Naive thymus-derived CD8-positive, alpha-beta T cell (primary cell): Measurements from ENCODE around the gene HEYL. TPM values are rescaled to one million over a fixed set of nuclear protein-coding genes. Genes with fewer than 3 reads are reported as not detected.

Source experiments
- ATAC-seq, 2 donors: fragments of 150-1000 bp; cut with Tn5 transposase in 1 of 2; sonication (Bioruptor Pico), chemical (Tn5 transposase) in 1 of 2; 1 replicate in 1 of 2; 2 replicates in 1 of 2; pipeline ENCODE4 v1.10.0; 2021; ENCODE audit warnings: mild to moderate bottlenecking in 2 of 2, moderate library complexity in 2 of 2
- POLR2A ChIA-PET: fragments of 350-600 bp; sonication (Branson Sonifier 250); formaldehyde crosslinking; loops from one replicate; lab custom pipeline; 2021; ENCODE audit warnings: antibody characterized with exemption; lab: Charles Lee
- DNase-seq, 10 donors: peaks; one replicate each; pipeline versions ENCODE4 v3.0.0 to v3.0.0-alpha.2; 2020 to 2022
- H3K27ac Mint-ChIP-seq, 10 donors: one replicate each; pipeline ENCODE4 v1.8.0; 2020 to 2022; ENCODE audit warnings: mild to moderate bottlenecking in 10 of 10, mixed read lengths in 10 of 10, moderate library complexity in 4 of 10, inconsistent platforms in 1 of 10
- H3K27me3 Mint-ChIP-seq, 5 donors: one replicate each; pipeline ENCODE4 v1.8.0; 2021 to 2022; ENCODE audit warnings: mixed read lengths in 5 of 5
- H3K36me3 Mint-ChIP-seq, 3 donors: one replicate each; pipeline ENCODE4 v1.8.0; 2020 to 2022; ENCODE audit warnings: mixed read lengths in 3 of 3, mild to moderate bottlenecking in 2 of 3, inconsistent platforms in 1 of 3
- H3K4me1 Mint-ChIP-seq, 4 donors: one replicate each; pipeline ENCODE4 v1.8.0; 2021 to 2022; ENCODE audit warnings: mixed read lengths in 4 of 4
- H3K4me3 Mint-ChIP-seq, 10 donors: one replicate each; pipeline ENCODE4 v1.8.0; 2020 to 2022; ENCODE audit warnings: mild to moderate bottlenecking in 10 of 10, mixed read lengths in 10 of 10, moderate library complexity in 6 of 10, inconsistent platforms in 1 of 10
- H3K9me3 Mint-ChIP-seq, 9 donors: one replicate each; pipeline ENCODE4 v1.8.0; 2020 to 2022; ENCODE audit warnings: mixed read lengths in 9 of 9, mild to moderate bottlenecking in 3 of 9, inconsistent platforms in 1 of 9, moderate library complexity in 1 of 9
- polyA plus RNA-seq, 3 donors: library from polyadenylated mRNA; unstranded; fragments of 300-500 nt; fragmentation: Illumina TruSeq; gene quantifications; one replicate each; pipeline ENCODE4 v1.2.3, GENCODE V29; 2021
- total RNA-seq, 8 experiments: library from RNA in 2 of 8; stranded (reverse) in 2 of 8; gene quantifications; one replicate each; pipeline ENCODE4 v1.2.3 and lab custom pipeline; 2021 to 2026

HEYL gene
- total and polyA plus RNA-seq, 5 experiments from 2014 or later = 0.11 to 0.30 TPM; not detected in 3

DNA sequence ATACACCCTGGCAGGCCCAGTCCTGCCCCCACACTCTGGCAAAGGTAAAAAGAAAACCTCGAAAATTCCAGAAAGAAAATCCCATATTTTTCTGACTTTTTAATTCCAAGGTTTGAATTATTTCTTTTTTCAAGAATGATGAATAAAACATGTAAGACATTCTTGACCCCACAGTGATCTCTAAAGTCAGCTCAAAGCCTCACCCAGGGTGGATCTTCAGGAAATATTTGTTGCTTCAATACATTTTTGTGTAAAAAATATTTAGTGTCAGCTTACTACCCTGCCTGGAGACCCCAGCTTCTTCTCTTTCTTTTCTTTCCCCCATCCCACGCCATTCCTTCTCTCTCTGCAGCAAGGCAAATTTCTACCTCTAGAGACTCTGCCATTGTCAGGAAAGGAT lies 39.4 kb upstream of the HEYL start:
- ATAC-seq (no peak), DNase-seq (no peak)
- Mint-ChIP-seq H3K36me3 (peaks cover 0 to 6% (median 0%) of the 10 kb centered on the region in 3 donors), H3K9me3 (peaks cover 0 to 2% (median 0%) of the 10 kb centered on the region in 9 donors), H3K4me1 (peaks cover 6 to 27% (median 24%) of the 10 kb centered on the region in 4 donors), H3K27me3 (peaks cover 0 to 8% (median 0%) of the 10 kb centered on the region in 5 donors), H3K4me3 (no peak overlapping the region), H3K27ac (peak overlapping the region in 3 of 10 donors; percentile 16 to 84 (median 49))
- POLR2A ChIA-PET = interaction anchor here (4.5 kb wide), 1 partner anchor 13 kb away, joined by 44 read pairs; the partner anchor contains the start of gene HPCAL4

DNA sequence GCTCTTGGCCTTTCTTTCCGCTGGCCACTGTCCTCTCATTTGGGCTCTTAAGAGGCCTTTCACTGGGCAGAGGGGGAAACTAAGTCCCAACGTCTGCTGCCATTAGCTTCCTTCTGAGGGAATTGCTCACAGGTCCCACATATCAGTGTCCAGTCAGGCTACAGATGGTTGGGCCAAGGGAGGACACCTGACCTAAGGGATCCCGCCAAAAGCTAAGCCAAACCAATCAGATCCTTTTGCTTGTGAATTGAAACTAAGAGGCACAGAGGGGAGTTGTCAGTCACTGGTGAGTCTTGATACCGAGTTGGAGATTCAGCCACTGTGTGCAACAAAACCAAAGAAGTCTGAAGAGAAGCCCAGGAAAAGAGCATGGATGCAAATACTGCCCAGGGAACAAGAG lies 38.2 kb upstream of the HEYL start:
- Mint-ChIP-seq H3K4me3 (no peak overlapping the region), H3K27me3 (peaks cover 0 to 10% (median 4%) of the 10 kb centered on the region in 5 donors), H3K36me3 (peaks cover 0 to 6% (median 0%) of the 10 kb centered on the region in 3 donors), H3K9me3 (no peaks in the 10 kb centered on the region), H3K4me1 (peaks cover 3 to 27% (median 18%) of the 10 kb centered on the region in 4 donors), H3K27ac (peak overlapping the region in 2 of 10 donors; percentile 42 to 43)
- ATAC-seq (no peak), DNase-seq (no peak)
- POLR2A ChIA-PET = interaction anchor here (1.2 kb wide), 1 partner anchor 14 kb away, joined by 3 read pairs; the partner anchor contains the start of gene HPCAL4

DNA sequence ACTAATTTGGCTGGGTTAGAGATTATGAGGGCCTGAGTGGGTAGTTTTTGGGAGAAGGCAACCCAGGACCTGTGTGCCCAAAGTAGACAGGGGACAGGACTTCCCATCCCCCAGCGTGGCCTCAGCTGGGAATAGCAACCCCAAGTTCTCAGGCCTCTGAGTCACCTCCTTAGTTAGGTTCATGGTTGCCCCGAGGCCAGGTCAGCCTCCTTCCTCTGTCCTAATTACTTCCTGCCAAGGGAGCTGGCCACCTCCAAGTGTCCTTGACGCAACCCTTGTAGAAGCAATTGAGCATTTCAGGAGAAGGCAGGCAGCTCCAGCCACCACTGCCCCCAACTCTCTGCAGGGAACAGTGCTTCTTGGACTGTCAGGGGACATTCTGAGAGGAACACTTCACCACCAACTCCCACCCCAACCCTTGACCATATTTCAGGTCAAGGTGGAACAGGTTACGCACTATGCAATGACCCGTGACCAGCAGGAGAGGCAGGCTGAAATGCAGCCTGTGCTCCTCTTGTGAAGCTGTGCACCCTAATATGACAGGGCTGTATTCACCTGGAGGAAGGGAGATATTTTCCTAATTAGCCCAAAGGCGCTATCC lies 37.6 kb upstream of the HEYL start:
- H3K4me3 Mint-ChIP-seq = no peak overlapping the region
- no peaks in the 10 kb centered on the region for H3K9me3 Mint-ChIP-seq
- H3K27me3 Mint-ChIP-seq = peaks cover 0 to 9% (median 4%) of the 10 kb centered on the region in 5 donors
- peaks cover 0 to 6% (median 0%) of the 10 kb centered on the region in 3 donors for H3K36me3 Mint-ChIP-seq
- DNase-seq (no peak), ATAC-seq (no peak)
- peak overlapping the region in 3 of 10 donors; percentile 28 to 68 (median 51) for H3K27ac Mint-ChIP-seq
- POLR2A ChIA-PET = interaction anchor here (1.2 kb wide), 1 partner anchor 15 kb away, joined by 3 read pairs; the partner anchor contains the start of gene HPCAL4
- H3K4me1 Mint-ChIP-seq = peaks cover 3 to 25% (median 16%) of the 10 kb centered on the region in 4 donors

DNA sequence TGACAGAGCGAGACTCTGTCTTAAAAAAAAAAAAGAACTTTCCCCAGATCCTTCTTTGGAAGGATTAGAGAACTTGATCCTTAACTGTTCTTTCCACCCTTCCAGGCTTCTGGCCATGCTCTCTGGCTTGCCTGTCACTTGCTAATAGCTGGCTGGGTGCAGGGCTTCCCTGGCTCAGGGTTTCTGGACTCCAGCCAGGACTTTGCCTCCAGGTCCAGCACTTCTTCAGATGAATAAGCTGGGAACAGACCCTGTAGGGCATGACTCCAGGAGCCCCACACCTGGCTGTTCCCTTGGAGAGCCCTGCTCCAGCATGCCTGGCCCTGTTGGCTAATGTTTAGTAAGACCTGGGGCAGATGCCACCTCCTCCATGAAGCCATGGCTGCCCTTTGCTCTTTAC lies 35.8 kb upstream of the HEYL start:
- H3K27ac Mint-ChIP-seq = no peak overlapping the region
- peaks cover 6 to 19% (median 12%) of the 10 kb centered on the region in 5 donors for H3K27me3 Mint-ChIP-seq
- H3K4me1 Mint-ChIP-seq = peaks cover 0 to 20% (median 7%) of the 10 kb centered on the region in 4 donors
- POLR2A ChIA-PET = interaction anchor here (0.6 kb wide), 1 partner anchor 205 kb away, joined by 3 read pairs; no protein-coding TSS in a partner anchor
- H3K4me3 Mint-ChIP-seq = no peak overlapping the region
- no peak for ATAC-seq
- H3K9me3 Mint-ChIP-seq = no peaks in the 10 kb centered on the region
- peaks cover 0 to 6% (median 0%) of the 10 kb centered on the region in 3 donors for H3K36me3 Mint-ChIP-seq
- DNase-seq = no peak

DNA sequence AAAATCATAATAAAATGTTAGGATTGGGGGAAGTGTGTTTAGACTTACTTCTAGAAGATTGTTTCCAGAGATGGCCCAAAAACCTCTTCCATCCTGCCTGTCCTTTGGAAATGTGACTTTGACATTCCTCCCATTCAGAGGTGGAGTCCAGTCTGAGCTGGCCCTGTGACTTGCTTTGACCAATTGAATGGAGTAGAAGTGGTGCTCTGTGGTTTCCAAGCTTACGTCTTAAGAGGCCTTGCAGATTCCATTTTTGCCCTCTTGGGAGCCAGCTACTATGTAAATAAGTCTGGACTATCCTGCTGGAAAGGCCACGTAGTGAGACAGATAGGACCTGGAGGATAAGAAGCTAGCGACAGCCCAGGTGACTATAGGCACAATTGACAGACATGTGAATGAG lies 33.8 kb upstream of the HEYL start:
- POLR2A ChIA-PET = interaction anchor here (1.2 to 6.3 kb wide), 4 partner anchors 8 to 65 kb away, joined by 3 to 37 read pairs (median 18); partner anchors contain the start of genes HPCAL4 and PPIE
- H3K4me1 Mint-ChIP-seq = peaks cover 0 to 16% (median 5%) of the 10 kb centered on the region in 4 donors
- no peak for DNase-seq
- H3K9me3 Mint-ChIP-seq = no peaks in the 10 kb centered on the region
- no peaks in the 10 kb centered on the region for H3K36me3 Mint-ChIP-seq
- ATAC-seq = no peak
- peaks cover 14 to 38% (median 29%) of the 10 kb centered on the region in 5 donors for H3K27me3 Mint-ChIP-seq
- no peak overlapping the region for H3K27ac Mint-ChIP-seq
- H3K4me3 Mint-ChIP-seq = peak overlapping the region in 2 of 10 donors; percentile 77 to 79

DNA sequence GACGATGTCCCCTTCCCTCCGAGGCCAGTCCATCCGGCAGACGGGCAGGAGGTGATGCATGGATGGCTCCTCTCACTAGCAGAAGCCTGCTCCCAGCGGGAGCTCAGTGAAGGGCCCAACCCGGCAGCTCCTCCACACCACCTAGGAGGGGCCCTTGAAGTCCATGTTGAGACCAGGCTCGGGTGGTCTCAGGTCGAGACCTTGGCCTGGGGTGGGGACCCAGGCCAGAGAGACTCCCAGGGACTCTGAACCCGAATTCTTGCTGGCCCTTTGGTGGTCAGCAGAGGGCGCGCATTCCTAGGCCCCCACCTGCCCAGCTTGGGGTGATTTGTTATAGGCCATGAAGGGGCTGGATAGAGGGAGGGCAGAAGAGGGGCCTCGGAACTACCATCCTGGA lies 33.1 kb upstream of the HEYL start:
- ATAC-seq = peak; percentile 33 to 37
- Mint-ChIP-seq H3K36me3 (peaks cover 0 to 2% (median 0%) of the 10 kb centered on the region in 3 donors), H3K4me3 (peak overlapping the region in 9 of 10 donors; percentile 53 to 79 (median 71)), H3K9me3 (no peaks in the 10 kb centered on the region), H3K27ac (peak overlapping the region in 2 of 10 donors; percentile 11 to 43), H3K4me1 (peaks cover 0 to 16% (median 5%) of the 10 kb centered on the region in 4 donors), H3K27me3 (peaks cover 16 to 44% (median 32%) of the 10 kb centered on the region in 5 donors)
- POLR2A ChIA-PET = interaction anchor here (0.6 to 6.3 kb wide), 6 partner anchors 8 to 119 kb away, joined by 3 to 37 read pairs (median 7); partner anchors contain the start of genes HPCAL4 and PPIE
- peak in 7 of 10 donors; percentile 14 to 71 (median 31) for DNase-seq

DNA sequence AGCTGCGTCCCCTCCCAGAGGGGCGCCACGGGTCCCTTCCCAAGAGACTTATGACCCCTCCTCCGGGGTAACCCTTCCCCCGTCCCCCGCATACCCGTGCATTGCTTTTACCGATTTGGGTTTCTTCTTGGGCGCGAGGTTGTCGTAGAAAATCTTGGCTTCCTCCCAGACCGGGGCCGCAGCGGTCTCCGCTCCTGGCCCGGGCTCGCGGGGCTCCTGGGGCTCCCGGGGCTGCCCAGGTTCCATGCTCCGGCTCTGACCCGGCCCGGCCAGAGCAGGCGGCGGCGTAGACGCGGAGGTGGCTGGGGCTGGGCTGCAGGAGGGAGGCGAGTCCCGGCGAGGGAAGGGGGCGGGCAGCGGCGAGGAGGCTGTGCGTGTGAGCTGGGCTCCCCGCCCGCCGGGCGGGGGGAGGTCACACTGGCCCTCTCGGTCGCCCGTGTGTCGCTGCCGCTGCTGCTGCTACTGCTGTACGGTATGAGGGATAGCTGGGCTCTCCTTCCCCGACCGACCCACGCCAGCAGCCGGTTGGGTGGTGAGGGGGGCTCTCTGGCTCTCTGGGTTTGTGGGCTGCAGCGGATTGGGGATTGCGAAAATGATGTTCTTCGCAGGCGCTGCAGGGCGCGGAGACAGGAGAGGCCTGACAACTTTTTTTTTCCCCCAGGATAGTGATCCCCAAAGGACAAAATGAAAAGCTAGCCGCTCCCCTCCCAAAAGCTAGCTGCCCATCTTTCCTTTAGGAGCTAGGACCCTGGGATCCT lies 32.5 kb upstream of the HEYL start, which contains the start of gene NT5C1A:
TSS of gene NT5C1A (minus strand) at position 315 of the 758 bp plus-strand sequence. CDS start at position 246, 69 bp downstream.
- POLR2A ChIA-PET = interaction anchor here (0.6 to 6.3 kb wide), 8 partner anchors 9 to 119 kb away, joined by 3 to 37 read pairs (median 7); partner anchors contain the start of genes HPCAL4 and PPIE
- peak within 1 kb of the TSS in 3 of 10 donors; percentile 11 to 68 (median 43) for H3K27ac Mint-ChIP-seq
- ATAC-seq (peak; percentile 62), DNase-seq (peak in 3 of 10 donors; percentile 29 to 38 (median 32))
- H3K4me1 Mint-ChIP-seq = peaks cover 0 to 16% (median 5%) of the 10 kb centered on the region in 4 donors
- no peaks in the 10 kb centered on the region for H3K9me3 Mint-ChIP-seq
- peak within 1 kb of the TSS; percentile 53 to 79 (median 70) for H3K4me3 Mint-ChIP-seq
- peaks cover 0 to 4% (median 0%) of the 10 kb centered on the region in 3 donors for H3K36me3 Mint-ChIP-seq
- peaks cover 17 to 47% (median 33%) of the 10 kb centered on the region in 5 donors for H3K27me3 Mint-ChIP-seq

DNA sequence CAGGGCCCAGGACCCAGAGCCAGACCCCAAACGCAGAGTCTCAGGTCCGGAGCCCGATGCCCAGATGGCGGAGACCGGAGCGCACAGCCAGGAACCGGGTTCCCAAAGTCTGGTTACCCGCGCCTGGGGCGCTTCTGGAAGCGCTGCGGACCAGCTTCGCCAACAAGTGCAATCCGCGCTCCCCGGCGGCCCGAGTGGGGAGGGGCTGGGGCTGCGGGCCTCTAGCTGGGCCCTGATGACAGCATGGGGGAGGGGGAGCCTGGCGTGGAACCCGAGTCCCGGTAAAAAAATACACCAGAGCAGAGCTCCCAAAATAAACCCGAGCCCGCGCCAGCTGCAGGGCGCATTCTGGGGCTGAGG lies 32.0 kb upstream of the HEYL start:
- Mint-ChIP-seq H3K27me3 (peaks cover 21 to 47% (median 37%) of the 10 kb centered on the region in 5 donors), H3K27ac (no peak overlapping the region), H3K4me1 (peaks cover 0 to 16% (median 5%) of the 10 kb centered on the region in 4 donors), H3K36me3 (peaks cover 0 to 4% (median 0%) of the 10 kb centered on the region in 3 donors), H3K9me3 (no peaks in the 10 kb centered on the region), H3K4me3 (peak overlapping the region in 7 of 10 donors; percentile 7 to 79 (median 70))
- no peak for DNase-seq
- peak; percentile 11 to 22 for ATAC-seq
- POLR2A ChIA-PET = interaction anchor here (0.6 to 6.3 kb wide), 6 partner anchors 9 to 118 kb away, joined by 3 to 37 read pairs (median 7); partner anchors contain the start of gene HPCAL4

DNA sequence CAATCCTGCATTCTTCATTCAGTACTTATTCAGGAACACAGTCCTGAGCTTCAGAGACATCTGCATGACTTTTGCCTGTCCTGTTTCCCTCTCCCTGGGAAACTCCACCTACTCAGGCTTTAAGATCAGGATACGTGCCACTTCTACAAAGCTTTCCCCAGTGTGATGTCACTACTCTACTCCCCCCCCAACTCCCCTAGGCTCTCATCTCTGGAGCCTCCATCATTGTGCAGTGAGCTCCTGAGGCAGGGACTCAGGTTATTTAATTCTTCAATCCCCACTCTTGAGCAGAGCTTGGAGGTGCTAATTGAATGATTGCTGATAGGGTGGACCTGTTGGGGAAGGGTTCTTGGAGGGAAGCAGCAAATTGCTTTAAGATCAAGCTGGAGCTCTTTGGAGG lies 31.2 kb upstream of the HEYL start:
- peaks cover 21 to 47% (median 37%) of the 10 kb centered on the region in 5 donors for H3K27me3 Mint-ChIP-seq
- peaks cover 0 to 4% (median 0%) of the 10 kb centered on the region in 3 donors for H3K36me3 Mint-ChIP-seq
- DNase-seq (no peak), ATAC-seq (no peak)
- peaks cover 0 to 16% (median 5%) of the 10 kb centered on the region in 4 donors for H3K4me1 Mint-ChIP-seq
- no peaks in the 10 kb centered on the region for H3K9me3 Mint-ChIP-seq
- POLR2A ChIA-PET = interaction anchor here (1.9 to 6.3 kb wide), 3 partner anchors 10 to 50 kb away, joined by 7 to 37 read pairs (median 24); partner anchors contain the start of gene HPCAL4
- H3K4me3 Mint-ChIP-seq = peak overlapping the region in 8 of 10 donors; percentile 26 to 70 (median 52)
- no peak overlapping the region for H3K27ac Mint-ChIP-seq

DNA sequence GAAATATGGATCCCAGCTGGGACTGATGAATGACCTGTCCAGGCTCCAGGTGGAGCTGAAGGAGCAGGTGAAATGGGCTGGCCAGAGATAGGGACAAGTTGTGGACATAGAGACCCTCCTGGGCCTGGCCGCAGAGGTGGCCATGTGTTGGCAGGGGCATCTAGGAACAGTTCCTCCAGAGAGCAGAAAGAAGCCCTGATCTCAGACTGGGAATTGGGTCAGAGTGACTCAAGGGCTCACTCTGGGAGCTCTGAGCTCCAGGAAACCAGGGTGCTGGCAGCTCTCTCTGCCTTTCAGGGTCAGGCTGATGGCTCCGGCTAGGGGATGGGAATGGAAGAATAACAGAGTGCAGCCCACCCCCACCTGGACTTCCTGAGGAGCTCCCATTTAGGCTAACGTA lies 29.5 kb upstream of the HEYL start:
- H3K4me3 Mint-ChIP-seq = no peak overlapping the region
- H3K27ac Mint-ChIP-seq = no peak overlapping the region
- no peaks in the 10 kb centered on the region for H3K9me3 Mint-ChIP-seq
- H3K36me3 Mint-ChIP-seq = peaks cover 0 to 4% (median 0%) of the 10 kb centered on the region in 3 donors
- ATAC-seq = no peak
- POLR2A ChIA-PET = interaction anchor here (4.3 to 6.3 kb wide), 2 partner anchors 12 to 23 kb away, joined by 24 to 37 read pairs; partner anchors contain the start of gene HPCAL4
- H3K4me1 Mint-ChIP-seq = peaks cover 0 to 16% (median 5%) of the 10 kb centered on the region in 4 donors
- no peak for DNase-seq
- H3K27me3 Mint-ChIP-seq = peaks cover 21 to 47% (median 37%) of the 10 kb centered on the region in 5 donors

DNA sequence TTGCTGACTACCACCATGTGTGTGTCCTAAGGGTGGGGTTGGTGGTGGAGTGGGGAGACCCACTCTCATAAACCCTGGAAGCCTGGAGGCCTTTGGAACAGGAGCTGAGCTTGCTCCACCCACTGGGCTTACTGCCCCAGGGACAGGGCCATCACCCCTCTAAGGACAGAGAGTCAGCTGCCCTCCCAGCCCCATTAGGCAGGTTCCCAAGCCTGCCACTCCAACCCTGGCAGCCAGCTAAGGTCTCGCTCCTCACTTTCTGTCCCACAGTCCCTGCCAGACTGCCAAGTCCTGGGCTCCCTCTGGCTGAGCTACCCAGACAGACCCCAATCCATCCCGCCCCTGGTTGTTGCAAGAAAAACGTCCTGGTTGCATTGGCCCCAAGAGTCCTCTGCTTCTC lies 28.7 kb upstream of the HEYL start:
- POLR2A ChIA-PET = no interaction called here
- Mint-ChIP-seq H3K4me3 (no peak overlapping the region), H3K4me1 (peaks cover 0 to 16% (median 5%) of the 10 kb centered on the region in 4 donors), H3K27me3 (peaks cover 21 to 47% (median 34%) of the 10 kb centered on the region in 5 donors), H3K9me3 (no peaks in the 10 kb centered on the region), H3K36me3 (peaks cover 0 to 4% (median 0%) of the 10 kb centered on the region in 3 donors), H3K27ac (no peak overlapping the region)
- ATAC-seq (no peak), DNase-seq (no peak)
